CD14-positive monocyte (primary cell): ENCODE data around the gene FXYD3. TPM values are rescaled to one million over a fixed set of nuclear protein-coding genes. Genes with fewer than 3 reads are reported as not detected.

Experiments
- DNase-seq, 3 donors: peaks; one replicate each; pipeline ENCODE4 v3.0.0-alpha.2; 2011 to 2022
- H2AFZ ChIP-seq: 2 replicates; pipeline ENCODE4 v1.6.0; 2012; ENCODE audit warnings: mild to moderate bottlenecking, low read depth, low read length, inconsistent platforms; ENCODE audit not compliant: insufficient read depth, poor library complexity, severe bottlenecking
- H3K27ac ChIP-seq, 2 donors: 1 replicate in 1 of 2; 2 replicates in 1 of 2; pipeline ENCODE4 v1.5.1; 2012 to 2013; ENCODE audit warnings: low read length in 2 of 2, control low read depth in 1 of 2, inconsistent platforms in 1 of 2, low read depth in 1 of 2, mild to moderate bottlenecking in 1 of 2
- H3K27me3 ChIP-seq, 2 donors: one replicate each; pipeline versions ENCODE4 v1.6.0 to v1.6.1; 2011 to 2013; ENCODE audit warnings: low read length in 2 of 2; ENCODE audit not compliant: control insufficient read depth in 2 of 2, insufficient read depth in 2 of 2
- H3K36me3 ChIP-seq, 2 donors: replicated peaks in 1 of 2; 1 replicate in 1 of 2; 2 replicates in 1 of 2; pipeline versions ENCODE4 v1.5.1 to v1.6.1; 2012 to 2013; ENCODE audit warnings: low read length in 2 of 2, control low read depth in 1 of 2, inconsistent platforms in 1 of 2, mild to moderate bottlenecking in 1 of 2; ENCODE audit not compliant: insufficient read depth in 2 of 2, control insufficient read depth in 1 of 2
- H3K4me1 ChIP-seq, 2 donors: 1 replicate in 1 of 2; 2 replicates in 1 of 2; pipeline versions ENCODE4 v1.5.1 to v1.6.1; 2012 to 2013; ENCODE audit warnings: low read length in 2 of 2, control low read depth in 1 of 2, inconsistent platforms in 1 of 2, mild to moderate bottlenecking in 1 of 2, moderate library complexity in 1 of 2; ENCODE audit not compliant: insufficient read depth in 2 of 2, control insufficient read depth in 1 of 2
- H3K4me2 ChIP-seq: replicated peaks from 2 replicates; pipeline ENCODE3; 2012; ENCODE audit warnings: low read length, moderate library complexity, mild to moderate bottlenecking; ENCODE audit not compliant: poor library complexity, severe bottlenecking; ENCODE audit errors: extremely low read depth
- H3K4me3 ChIP-seq, 3 experiments: fragments of 200-600 bp in 1 of 3; sonication (generic) in 1 of 3; replicated peaks in 1 of 3; 1 replicate in 2 of 3; 2 replicates in 1 of 3; pipeline ENCODE4 v1.5.1; 2011 to 2013; ENCODE audit warnings: low read length in 3 of 3, mild to moderate bottlenecking in 3 of 3, control low read depth in 2 of 3, low read depth in 2 of 3, inconsistent platforms in 1 of 3, moderate library complexity in 1 of 3
- H3K79me2 ChIP-seq: 2 replicates; pipeline ENCODE4 v1.6.0; 2012; ENCODE audit warnings: mild to moderate bottlenecking, control low read depth, inconsistent platforms, low read length, moderate library complexity; ENCODE audit not compliant: insufficient read depth
- H3K9ac ChIP-seq: 2 replicates; pipeline ENCODE4 v1.6.0; 2017; ENCODE audit warnings: low read length, mild to moderate bottlenecking; ENCODE audit not compliant: insufficient read depth, poor library complexity, severe bottlenecking
- H3K9me3 ChIP-seq, 2 donors: replicated peaks in 1 of 2; 1 replicate in 1 of 2; 2 replicates in 1 of 2; pipeline versions ENCODE4 v1.5.1 to v1.6.1; 2012 to 2013; ENCODE audit warnings: low read length in 2 of 2, control low read depth in 1 of 2; ENCODE audit not compliant: control insufficient read depth in 1 of 2, insufficient read depth in 1 of 2
- H4K20me1 ChIP-seq: 2 replicates; pipeline ENCODE4 v1.6.0; 2012; ENCODE audit warnings: mild to moderate bottlenecking, low read length, control low read depth, moderate library complexity; ENCODE audit not compliant: insufficient read depth
- H3K27ac Mint-ChIP-seq, 7 donors: one replicate each; pipeline ENCODE4 v1.8.0; 2020; ENCODE audit warnings: mild to moderate bottlenecking in 7 of 7, mixed read lengths in 7 of 7, moderate library complexity in 6 of 7, inconsistent platforms in 2 of 7
- H3K27me3 Mint-ChIP-seq, 3 donors: one replicate each; pipeline ENCODE4 v1.8.0; 2021 to 2022; ENCODE audit warnings: low read depth in 3 of 3, mild to moderate bottlenecking in 3 of 3, mixed read lengths in 3 of 3, moderate library complexity in 3 of 3, inconsistent platforms in 1 of 3
- H3K36me3 Mint-ChIP-seq, 2 donors: one replicate each; pipeline ENCODE4 v1.8.0; 2020; ENCODE audit warnings: mixed read lengths in 2 of 2, inconsistent platforms in 1 of 2, mild to moderate bottlenecking in 1 of 2
- H3K4me1 Mint-ChIP-seq: one replicate; pipeline ENCODE4 v1.8.0; 2020; ENCODE audit warnings: mild to moderate bottlenecking, mixed read lengths
- H3K4me3 Mint-ChIP-seq, 2 donors: one replicate each; pipeline ENCODE4 v1.8.0; 2020; ENCODE audit warnings: mild to moderate bottlenecking in 2 of 2, mixed read lengths in 2 of 2, moderate library complexity in 1 of 2
- H3K9me3 Mint-ChIP-seq, 7 donors: one replicate each; pipeline ENCODE4 v1.8.0; 2020 to 2022; ENCODE audit warnings: mixed read lengths in 7 of 7, mild to moderate bottlenecking in 6 of 7, moderate library complexity in 6 of 7, inconsistent platforms in 2 of 7
- WGBS: methylation state at CpG from one replicate; pipeline ENCODE4 v1.1.5; 2013; ENCODE audit warnings: missing lambda C conversion rate; ENCODE audit not compliant: insufficient coverage; 5-methylcytosine and 5-hydroxymethylcytosine counted together
- intact Hi-C, 2 donors: fragments of 100-400 bp; cut with micrococcal nuclease; formaldehyde crosslinking; loops; one replicate each; pipeline versions ENCODE4 v1.15.0 to v1.15.1; 2023
- polyA plus RNA-seq, 3 donors: library from polyadenylated mRNA; depleted of rRNA in 1 of 3; unstranded in 2 of 3; stranded (reverse) in 1 of 3; fragments of 300-500 nt in 2 of 3; fragments of >200 nt in 1 of 3; fragmentation: Illumina TruSeq in 2 of 3; gene quantifications; 1 replicate in 2 of 3; 2 replicates in 1 of 3; pipeline ENCODE4 v1.2.3, GENCODE V29; 2012 to 2021
- TF ChIP-seq, protein P1 (sequence below): fragments of 200-600 bp; IDR thresholded peaks from one replicate; pipeline ENCODE4 v1.8.0; 2022; ENCODE audit warnings: antibody characterized with exemption, mild to moderate bottlenecking

Gene FXYD3
- polyA plus RNA-seq, 3 donors = not detected

DNA sequence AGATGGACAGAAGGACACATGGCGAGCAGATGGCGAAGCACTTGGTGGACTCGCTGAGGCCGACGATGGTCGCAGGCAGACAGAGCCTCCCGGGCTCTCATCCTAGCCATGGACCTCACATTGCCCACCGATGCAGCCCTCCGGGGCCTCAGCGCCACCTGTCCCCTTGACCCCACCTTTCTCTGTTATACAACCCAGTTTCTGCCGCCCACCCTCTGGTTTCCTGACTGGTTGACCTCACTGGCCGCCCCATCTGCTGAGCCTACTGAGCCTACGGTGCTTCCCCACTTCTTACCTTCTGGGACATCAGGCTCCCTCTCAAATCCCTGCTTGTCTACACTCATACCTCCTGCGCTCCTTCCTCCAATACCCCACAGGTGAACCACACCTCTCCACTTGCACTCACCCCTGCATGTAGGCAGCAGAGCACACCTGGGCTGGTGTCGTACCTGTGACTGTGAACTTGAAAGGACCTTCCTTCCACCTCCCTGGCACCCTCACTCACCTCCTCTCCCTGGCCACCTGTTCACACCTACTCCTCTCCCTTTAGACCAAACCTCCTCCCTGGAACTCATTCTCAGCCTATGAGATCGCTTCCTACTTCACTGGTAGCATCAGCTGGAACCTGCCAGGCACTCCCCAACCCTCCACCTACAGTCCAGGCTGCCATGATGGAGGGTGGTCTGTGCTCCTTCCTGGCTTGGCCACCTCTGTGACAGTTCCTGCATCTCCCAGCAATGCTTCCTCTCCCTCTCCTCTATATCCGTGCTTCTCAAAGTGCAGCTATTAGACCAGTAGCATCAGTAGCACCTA, 38.0 kb upstream of the FXYD3 start:
- Mint-ChIP-seq H3K9me3 (no peaks in the 10 kb centered on the region), H3K4me3 (no peak overlapping the region), H3K4me1 (no peaks in the 10 kb centered on the region), H3K27ac (peak overlapping the region in 1 of 7 donors; percentile 31), H3K27me3 (peaks cover 3 to 8% (median 6%) of the 10 kb centered on the region in 3 donors), H3K36me3 (no peaks in the 10 kb centered on the region)
- Histone ChIP-seq H3K9me3 (no peaks in the 10 kb centered on the region), H4K20me1 (no peaks in the 10 kb centered on the region), H3K36me3 (no peaks in the 10 kb centered on the region), H3K4me2 (no peak overlapping the region), H3K9ac (no peak overlapping the region), H3K27ac (no peak overlapping the region), H3K27me3 (no peaks in the 10 kb centered on the region), H2AFZ (no peak overlapping the region), H3K4me3 (no peak overlapping the region), H3K4me1 (no peaks in the 10 kb centered on the region), H3K79me2 (no peaks in the 10 kb centered on the region)
- no peak for DNase-seq
- WGBS = 97% methylated on average over 15 of the region's 17 CpGs
- intact Hi-C loops = no loop called here
- TF ChIP-seq, protein P1, sequence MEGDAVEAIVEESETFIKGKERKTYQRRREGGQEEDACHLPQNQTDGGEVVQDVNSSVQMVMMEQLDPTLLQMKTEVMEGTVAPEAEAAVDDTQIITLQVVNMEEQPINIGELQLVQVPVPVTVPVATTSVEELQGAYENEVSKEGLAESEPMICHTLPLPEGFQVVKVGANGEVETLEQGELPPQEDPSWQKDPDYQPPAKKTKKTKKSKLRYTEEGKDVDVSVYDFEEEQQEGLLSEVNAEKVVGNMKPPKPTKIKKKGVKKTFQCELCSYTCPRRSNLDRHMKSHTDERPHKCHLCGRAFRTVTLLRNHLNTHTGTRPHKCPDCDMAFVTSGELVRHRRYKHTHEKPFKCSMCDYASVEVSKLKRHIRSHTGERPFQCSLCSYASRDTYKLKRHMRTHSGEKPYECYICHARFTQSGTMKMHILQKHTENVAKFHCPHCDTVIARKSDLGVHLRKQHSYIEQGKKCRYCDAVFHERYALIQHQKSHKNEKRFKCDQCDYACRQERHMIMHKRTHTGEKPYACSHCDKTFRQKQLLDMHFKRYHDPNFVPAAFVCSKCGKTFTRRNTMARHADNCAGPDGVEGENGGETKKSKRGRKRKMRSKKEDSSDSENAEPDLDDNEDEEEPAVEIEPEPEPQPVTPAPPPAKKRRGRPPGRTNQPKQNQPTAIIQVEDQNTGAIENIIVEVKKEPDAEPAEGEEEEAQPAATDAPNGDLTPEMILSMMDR = no peak

DNA sequence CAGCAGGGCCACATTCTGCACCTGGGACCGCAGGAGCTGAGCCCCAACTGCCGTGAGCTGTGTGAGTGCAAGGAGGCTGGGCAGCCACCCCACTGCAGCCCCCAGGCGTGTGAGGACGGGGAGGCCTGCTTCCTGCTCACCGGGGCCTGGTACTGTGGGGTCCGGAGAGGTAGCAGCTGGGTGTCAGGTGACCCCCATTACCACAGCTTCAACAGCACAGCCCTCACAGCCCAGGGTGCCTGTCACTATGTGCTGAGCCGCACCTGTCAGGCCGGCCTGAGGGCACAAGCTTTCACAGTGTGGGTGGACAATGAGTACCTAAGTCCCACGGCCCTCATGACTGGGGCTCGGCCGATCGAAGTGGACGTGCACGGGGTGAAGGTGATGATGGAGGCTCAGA, 35.8 kb upstream of the FXYD3 start:
- H3K79me2 ChIP-seq = no peaks in the 10 kb centered on the region
- H3K36me3 ChIP-seq = no peaks in the 10 kb centered on the region
- H3K27me3 ChIP-seq = no peaks in the 10 kb centered on the region
- H3K9me3 Mint-ChIP-seq = no peaks in the 10 kb centered on the region
- no peak for DNase-seq
- 87% methylated on average over 12 of the region's 14 CpGs for WGBS
- no peaks in the 10 kb centered on the region for H3K9me3 ChIP-seq
- no peaks in the 10 kb centered on the region for H3K4me1 ChIP-seq
- H3K4me2 ChIP-seq = no peak overlapping the region
- H4K20me1 ChIP-seq = no peaks in the 10 kb centered on the region
- TF ChIP-seq, protein P1 = no peak
- H3K4me1 Mint-ChIP-seq = no peaks in the 10 kb centered on the region
- intact Hi-C loops = no loop called here
- H3K27me3 Mint-ChIP-seq = peaks cover 3 to 10% (median 8%) of the 10 kb centered on the region in 3 donors
- no peak overlapping the region for H3K4me3 Mint-ChIP-seq
- H3K27ac Mint-ChIP-seq = no peak overlapping the region
- no peak overlapping the region for H3K4me3 ChIP-seq
- H3K36me3 Mint-ChIP-seq = no peaks in the 10 kb centered on the region
- no peak overlapping the region for H3K27ac ChIP-seq
- no peak overlapping the region for H3K9ac ChIP-seq
- no peak overlapping the region for H2AFZ ChIP-seq
